Skin of body (tissue), 2 donors: Measurements from ENCODE around the gene TPSB2. TPM values are rescaled to one million over a fixed set of nuclear protein-coding genes. Genes with fewer than 3 reads are reported as not detected.
"Not testable (repeated sequence)": the region's sequence is repeated elsewhere in the genome, so short reads cannot be mapped to it uniquely, and the experiment has no call there.

Experiments
- DNase-seq: peaks from one replicate; lab custom pipeline; 2025; lab: John Stamatoyannopoulos, UW
- total RNA-seq: library from RNA; depleted of rRNA; stranded (reverse); fragments of >200 nt; gene quantifications from one replicate; pipeline ENCODE4 v1.2.3, GENCODE V29; 2014

TPSB2 gene
- 3.9 TPM for total RNA-seq

DNA sequence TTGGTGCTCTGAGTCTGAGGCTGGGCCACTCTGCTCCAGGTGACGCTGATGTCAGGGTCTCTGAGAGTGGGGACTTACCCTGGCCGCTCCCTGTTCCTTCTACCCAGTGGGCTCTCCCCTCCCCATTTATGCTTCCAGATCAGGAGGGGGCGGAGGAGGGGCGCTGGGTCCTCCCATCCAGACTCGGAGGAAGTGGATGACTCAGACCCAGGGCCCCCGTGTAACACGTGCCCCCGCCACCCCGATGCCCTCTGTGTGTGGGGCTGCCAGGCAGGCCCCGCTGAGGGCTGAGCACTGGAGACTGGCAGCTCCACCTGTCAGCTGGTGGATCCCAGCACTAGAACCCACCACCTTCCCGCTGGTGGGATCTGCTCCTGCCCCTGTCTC, at the start of gene TPSB2:
TPSB2 (minus strand) TSS at position 101 of the 387 bp plus-strand sequence. CDS start 233 bp downstream, outside the sequence.
- DNase-seq = not testable (repeated sequence)

DNA sequence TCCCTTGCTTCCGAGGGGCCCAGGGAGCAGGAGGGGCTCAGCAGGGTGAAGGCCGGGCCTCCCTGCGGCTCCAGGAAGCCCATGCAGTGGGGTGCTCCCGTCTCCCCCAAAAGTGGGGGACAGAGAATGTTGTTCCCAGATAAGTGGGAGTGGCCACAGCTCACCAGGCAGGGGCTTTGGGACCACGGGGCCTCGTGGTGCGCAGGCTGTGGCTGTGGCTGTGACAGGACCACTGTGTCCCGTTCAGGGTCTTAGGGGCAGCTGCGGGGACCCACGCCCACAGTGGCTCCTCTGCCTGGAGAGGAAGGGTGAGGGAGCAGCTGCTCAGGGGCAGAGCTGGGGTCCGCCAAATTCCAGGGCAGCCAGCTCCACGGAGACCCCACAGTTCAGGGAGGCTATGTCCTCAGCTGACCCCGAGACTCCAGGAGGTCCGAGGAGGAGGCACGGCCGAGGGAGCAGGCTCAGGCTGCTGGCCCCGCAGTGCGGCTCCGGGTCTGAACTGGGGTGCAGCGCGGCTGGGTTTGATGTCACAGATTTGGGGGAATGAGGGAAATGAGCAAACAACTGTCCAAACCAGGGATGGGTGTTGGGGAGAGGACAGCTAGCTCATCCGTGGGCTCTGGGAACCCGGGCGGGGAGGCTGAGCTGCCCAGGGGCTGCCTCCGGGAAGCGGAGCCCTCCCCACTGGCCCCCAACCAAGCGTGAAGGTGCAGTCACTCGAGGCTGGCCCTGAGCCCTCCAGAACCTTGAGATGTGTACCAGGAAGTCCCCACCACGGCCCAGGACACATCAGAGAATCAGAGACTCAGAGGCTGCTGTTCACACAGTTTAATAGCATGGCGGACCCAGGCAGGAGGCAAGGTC, 49.3 kb upstream of the TPSB2 start:
- DNase-seq = no peak

DNA sequence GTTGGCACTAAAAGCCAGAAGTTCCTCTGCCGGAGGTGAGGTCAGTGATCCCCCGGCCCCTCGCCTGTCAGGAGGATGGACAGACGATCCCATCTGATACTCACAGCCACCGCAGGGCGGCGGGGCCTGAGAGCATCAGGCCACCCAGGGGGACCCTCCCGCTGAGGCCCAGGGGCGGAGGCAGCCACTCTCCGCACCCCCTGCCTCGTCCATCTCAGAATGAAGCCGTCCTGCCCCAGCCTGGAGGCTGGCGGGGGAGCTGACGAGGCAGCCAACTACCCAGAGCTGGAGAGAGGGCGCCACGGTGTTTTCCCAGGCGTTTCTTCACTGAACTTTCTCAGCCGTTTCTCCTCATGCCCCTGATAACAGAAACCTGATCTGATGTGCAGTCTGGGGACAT, 48.5 kb upstream of the TPSB2 start:
- DNase-seq = no peak

DNA sequence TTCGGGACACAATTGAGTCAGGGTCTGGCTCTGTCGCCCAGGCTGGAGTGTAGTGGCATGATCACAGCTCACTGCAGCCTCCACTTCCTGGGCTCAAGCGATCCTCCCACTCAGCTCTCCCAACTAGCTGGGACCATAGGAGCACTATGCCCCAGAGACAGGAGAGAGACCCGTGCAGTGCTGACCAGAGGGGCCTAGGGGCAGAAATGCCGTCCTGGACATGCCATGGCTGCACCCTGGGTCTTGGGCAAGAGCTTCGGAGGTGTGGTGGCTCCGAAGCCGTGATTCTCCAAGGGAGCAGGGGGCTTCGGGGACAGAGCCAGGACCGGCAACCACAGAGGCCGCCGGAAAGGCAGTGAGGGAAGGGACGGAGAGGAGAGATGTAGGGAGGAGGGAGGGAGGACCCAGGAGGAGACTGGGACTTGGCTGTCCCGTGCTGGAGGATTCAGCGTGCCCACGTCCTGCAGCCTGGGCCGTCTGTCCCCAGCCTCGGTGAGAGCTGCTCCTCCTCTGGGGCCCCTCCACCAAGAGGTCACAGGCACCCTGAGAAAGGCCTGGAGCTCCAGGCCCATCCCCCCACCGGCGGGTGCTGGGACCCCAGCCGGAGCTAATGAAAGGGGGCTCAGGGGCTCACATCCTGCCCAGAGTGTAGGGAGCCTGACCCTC, 47.8 kb upstream of the TPSB2 start:
- DNase-seq = no peak

DNA sequence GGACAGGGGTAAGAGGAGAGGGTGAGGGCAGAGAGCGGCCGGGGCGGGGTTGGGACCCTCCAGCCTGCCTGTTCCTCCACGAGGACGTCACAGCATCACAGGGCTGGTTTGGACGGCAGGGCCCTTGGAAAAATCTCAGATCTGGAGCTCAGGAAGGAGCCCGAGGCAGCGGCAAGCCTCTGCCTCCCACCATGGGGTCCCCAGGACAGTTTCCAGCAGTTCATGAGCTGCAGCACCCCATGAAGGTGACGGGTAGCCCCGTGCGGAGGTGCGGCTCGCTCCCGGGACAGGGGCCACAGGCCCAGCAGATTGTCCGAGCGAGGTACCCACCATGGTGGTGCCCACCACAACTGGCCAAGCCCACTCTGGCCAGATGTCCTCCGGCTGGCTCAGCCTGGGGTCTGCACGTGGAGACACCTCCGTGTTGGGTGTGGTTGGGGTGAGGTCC, 47.2 kb upstream of the TPSB2 start:
- DNase-seq = no peak

DNA sequence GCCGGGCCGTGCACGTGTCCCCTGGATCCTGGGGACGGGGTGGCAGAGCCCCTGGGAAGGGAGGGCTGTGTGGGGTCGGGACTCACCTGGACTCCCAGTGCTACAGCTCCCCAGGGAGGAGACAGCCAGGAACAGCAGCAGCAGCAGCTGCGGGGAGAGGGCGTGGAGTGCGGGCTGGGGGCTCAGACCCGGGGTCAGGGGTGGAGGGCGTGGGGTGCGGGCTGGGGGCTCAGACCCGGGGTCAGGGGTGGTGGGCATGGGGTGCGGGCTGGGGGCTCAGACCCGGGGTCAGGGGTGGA, 46.5 kb upstream of the TPSB2 start:
- DNase-seq = no peak

DNA sequence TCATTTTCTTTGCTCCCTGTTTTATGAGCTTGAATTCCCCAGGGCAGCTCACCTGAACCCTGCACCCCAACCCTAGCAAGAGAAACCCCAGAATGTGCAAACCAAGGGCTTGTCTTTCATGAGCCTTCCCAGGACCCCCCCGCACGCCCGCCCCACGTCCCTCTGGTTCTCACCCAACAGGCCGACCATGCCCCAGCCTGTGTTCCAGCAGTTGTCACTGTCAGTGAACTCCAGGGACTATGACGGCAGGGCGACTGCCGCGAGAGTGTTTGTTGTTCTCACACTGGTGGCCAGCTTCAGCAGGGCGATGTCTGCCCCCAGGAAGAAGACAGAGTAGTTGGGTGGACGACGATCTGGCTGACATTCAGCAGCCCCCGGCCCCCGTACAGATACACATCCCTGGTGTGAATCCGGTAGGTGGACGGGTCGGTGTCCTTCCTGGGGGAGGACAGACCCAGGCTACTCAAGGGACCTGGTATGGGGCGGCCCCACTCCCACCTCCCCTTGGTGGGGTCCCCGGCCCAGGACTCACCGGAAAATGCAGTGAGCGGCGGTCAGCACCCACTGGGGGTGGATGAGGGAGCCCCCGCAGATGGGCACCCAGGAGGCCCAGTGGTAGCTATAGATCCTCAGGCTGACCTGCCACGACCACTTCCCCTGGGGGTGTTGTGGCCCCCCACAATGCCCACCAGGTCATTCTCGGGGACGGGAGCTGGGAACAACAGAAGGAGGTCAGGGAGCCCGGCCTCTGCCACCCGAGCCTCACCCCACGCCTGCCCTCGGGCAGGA, 46.0 kb upstream of the TPSB2 start:
- no peak for DNase-seq

DNA sequence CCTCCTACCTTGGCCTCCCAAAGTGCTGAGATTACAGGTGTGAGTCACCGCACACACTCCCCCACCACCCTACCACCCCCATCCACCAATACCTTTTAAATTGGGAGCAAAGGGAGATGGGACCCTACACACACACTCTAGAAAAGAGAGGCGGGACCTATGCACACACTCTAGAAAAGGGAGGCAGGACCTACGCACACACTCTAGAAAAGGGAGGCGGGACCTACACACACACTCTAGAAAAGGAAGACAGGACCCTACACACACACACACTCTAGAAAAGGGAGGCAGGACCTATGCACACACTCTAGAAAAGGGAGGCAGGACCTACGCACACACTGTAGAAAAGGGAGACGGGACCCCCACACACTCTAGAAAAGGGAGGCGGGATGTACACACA, 44.8 kb upstream of the TPSB2 start:
- no peak for DNase-seq

DNA sequence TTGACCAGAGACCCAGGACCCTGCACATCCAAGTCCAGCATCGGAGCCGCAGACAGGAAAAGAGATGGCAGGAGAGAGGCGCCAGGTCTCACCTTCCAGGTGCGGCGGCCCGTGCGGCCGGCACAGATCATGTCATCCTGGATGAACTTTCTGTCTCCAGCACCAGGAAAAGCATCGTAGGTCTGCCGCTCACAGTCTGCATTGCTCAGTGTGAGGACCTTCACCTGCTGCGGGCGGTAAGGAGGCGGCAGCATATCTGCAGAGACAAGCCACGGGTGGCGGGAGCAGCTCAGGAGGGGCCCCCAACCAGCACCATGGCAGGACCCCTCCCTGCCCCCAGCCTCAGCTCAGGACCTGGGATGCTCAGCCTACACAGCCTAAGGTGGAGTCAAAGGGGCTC, 43.8 kb upstream of the TPSB2 start:
- no peak for DNase-seq

DNA sequence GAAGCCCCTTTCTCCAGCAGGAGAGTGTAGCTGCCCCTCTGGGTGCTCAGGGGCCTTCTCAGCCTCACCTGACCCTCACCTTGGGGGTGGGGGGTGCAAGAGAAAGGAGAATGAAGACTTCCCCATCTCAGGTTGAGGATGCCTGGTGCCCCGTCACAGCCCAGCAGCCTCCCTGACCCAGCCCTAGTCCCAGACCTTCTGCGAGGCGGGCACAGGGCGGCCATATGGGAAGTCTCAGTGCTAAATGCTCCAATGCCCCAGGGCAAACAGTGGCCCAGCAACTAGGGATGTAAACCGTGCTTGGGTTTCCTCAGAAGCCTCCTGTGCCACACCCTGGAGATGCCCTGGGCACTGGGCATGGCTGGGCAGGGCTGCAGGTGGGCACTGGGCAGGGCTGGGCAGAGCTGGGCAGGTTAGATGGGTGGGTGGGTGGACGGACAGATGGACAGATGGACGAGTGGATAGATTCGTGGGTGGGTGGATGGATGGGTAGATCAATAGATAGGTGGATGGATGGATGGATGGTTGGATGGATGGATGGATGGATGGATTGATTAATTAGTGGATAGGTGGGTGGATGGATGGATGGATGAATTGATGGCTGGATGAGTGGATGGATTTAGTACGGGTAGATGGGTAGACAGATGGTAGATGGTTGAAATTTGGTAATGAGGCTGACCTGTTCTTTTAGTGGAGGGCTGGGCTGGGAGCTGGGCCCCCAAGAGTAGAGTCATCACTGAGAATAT, 42.6 kb upstream of the TPSB2 start:
- no peak for DNase-seq

DNA sequence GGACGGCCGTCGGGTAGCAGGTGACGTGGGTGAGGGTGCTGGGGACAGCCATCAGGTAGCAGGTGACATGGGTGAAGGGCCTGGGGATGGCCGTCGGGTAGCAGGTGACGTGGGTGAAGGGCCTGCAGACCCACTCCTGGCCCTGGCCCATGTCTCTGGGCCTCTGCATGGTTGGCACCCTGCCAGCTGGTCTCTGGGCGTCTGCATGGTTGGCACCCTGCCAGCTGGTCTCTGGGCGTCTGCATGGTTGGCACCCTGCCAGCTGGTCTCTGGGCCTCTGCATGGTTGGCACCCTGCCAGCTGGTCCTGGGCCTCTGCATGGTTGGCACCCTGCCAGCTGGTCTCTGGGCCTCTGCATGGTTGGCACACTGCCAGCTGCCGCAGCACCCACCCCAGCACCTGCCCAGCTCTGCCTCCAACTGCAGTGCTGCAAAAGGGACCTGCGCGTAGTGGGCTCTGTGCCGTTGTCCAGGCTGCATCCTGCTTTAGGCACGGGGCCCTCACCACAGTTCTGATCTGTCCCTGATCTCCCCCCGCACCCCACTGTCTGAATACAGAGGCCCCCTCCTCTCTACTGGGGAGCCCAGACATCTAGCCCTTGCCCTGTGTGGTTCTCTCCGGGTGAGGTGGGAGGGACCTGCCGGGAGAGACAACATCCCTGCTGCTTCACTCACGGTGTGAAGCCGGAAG, 41.9 kb upstream of the TPSB2 start:
- not testable (repeated sequence) for DNase-seq

DNA sequence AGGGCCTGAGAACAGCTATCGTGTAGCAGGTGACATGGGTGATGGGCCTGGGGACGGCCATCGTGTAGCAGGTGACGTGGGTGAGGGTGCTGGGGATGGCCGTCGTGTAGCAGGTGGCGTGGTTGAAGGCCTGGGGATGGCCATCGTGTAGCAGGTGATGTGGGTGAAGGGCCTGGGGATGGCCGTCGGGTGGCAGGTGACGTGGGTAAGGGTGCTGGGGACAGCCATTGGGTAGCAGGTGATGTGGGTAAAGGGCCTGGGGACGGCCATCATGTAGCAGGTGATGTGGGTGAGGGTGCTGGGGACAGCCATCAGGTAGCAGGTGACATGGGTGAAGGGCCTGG, 41.4 kb upstream of the TPSB2 start:
- no peak for DNase-seq

DNA sequence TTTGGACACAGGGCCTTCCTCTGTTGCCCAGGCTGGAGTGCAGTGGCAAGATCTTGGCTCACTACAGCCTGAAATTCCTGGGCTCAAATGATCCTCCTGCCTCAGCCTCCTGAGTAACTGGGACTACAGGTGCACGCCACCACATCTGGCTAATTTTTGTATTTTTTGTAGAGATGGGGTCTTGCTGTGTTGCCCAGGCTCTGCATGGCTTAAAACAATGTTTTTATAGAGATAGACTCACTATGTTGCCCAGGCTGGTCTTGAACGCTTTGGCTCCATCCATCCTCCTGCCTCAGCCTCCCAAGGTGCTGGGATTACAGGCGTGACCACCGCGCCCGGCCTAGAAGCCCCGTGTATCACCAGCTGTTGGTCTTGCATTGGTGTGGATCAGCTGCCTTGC, 39.4 kb upstream of the TPSB2 start:
- not testable (repeated sequence) for DNase-seq

DNA sequence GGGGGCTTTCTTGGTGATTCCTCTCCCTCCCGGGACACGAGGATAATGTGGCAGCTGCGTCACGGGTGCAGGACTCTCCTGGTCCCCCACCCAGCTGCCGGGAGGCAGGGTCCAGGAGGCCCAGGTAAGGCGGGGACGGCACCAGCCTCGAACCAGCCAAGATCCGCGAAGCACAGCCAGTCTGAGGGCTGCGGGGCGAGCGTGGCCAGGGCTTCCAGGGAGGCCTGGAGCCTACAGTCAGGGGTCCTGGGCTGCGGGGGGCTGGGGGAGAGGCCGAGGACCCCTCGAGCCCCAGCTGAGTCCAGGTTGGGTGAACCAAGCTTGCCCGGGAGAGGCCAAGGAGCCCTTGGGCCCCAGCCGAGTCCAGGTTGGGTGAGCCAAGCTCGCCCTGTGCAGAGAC, 35.8 kb upstream of the TPSB2 start:
- no peak for DNase-seq

DNA sequence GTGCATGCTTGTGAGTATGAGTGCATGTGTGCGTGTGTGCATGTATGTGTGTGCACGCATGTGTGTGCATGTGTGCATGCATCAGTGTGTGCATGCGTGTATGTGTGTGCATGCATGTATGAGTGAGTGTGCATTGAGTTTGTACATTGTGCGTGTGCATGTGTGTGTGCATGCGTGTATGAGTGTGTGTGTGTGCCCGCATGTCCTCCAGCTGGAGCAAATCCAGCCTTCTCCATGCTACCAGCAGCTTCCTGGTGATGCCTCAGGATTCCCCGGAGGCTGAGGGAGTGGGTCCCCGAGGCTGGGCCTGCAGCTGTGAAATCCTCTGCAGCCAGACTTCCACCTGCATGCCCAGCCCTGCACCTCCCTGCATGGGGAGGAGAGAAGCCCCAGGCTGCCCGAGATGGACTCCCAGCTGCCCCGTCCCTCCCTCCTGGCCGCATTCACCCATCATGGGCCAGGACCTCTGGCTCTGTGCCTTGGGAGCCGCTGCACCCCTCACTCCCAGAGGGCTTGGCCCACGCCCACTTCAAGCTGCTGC, 35.2 kb upstream of the TPSB2 start:
- no peak for DNase-seq

DNA sequence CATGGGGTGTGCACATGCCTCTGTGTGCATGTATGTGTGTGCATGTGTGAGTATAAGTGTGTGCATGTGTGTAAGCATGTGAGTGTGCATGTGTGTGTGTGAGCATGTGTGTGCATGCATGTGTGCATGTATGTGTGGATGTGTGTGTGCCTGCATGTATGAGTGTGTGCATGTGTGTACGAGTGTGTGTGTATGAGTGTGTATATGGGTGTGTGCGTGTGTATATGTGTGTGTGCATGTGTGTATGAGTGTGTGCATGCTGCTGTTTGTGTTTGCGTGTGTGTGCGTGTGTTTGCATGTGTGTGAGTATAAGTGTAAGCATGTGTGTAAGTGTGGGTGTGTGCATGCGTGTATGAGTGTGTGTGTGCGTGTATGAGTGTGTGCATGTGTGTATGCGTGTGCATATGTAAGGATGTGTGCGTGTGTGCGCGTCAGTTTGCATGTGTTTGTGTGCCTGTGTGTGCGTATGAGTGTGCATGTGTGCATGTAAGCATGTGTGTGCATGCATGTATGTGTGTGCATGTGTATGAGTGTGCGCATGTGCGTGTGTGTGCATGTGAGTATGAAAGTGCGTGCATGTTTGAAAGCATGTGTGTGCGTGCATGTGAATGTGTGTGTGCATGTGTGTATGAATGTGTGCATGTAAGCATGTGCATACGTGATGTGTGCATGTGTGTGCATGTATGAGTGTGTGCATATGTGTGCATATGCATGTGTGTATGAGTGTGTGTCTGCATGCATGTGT, 34.5 kb upstream of the TPSB2 start:
- no peak for DNase-seq

DNA sequence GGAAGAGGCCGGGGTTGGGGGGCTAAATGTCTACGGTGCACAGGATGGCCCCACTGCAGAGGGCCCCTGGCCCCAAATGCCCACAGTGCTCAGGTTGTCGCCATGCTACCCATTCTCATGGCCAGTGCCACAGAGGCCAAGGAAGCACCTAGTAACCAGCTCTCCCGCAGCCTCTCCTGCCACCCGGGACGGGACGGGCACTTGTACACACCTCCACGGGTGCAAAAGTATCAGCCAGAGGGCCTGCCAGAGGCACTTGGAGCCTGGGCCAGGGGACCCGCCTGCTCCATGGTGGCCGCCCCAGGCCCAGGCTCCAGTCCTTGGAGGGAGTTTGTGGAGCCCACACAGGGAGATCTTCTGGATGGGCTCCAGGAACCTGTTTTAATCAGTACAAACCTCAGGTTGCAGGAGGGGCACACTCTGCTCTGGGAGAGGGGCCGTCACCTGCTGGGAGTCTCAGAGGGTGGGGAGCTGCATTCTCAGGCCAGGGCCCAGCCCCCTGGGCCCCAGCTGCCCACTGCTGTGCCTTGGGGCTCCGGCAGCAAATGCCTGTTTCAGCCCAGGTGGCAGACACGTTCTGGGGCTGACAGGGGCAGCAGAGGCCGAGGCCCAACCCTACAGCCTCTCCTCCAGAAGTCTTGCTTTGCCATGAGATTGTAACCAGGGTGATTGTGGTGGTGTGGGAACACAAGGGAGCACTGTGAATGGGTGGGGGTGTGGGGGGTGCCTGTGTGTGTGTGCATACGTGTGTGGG, 33.8 kb upstream of the TPSB2 start:
- no peak for DNase-seq

DNA sequence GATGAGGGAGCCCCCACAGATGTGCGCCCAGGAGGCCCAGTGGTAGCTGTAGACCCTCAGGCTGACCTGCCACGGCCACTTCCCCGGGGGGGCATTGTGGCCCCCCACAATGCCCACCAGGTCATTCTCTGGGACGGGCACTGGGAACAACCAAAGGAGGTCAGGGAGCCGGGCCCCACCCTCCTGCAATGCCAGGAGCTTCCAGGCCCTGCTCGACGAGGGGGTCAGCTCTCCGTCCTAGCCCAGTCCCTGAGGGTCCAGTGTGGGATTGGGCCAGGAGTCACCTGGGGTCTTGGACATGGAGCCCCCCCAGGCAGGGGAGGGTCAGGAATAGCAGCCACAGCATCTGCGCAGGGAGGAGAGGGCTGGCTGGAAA, 32.9 kb upstream of the TPSB2 start:
- no peak for DNase-seq

DNA sequence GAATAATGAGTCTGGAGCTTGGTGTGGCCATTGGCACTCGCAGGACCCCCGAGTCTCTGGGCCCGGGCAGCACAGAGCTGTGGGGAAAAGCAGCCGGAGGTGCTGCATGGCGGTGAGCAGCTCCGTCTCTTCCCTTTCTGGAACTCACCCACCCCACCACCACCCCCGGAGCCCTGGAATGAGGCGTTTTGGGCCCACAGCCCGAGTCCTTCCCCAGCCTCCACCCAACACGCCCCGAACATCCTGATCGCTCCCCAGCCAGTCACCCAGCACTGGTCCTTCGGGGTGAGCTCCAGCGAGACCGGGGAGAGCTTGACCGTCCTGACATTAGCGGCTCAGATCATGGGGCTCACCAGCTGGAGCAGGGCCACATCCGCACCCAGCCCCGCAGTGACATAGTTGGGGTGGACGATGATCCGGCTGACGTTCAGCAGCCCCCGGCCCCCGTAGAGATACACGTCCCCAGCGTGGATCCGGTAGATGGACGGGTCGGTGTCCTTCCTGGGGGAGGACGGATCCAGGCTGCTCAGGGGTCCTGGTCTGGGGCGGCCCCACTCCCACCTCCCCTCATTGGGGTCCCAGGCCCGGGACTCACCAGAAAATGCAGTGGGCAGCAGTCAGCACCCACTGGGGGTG, 32.3 kb upstream of the TPSB2 start:
- DNase-seq = no peak
